Neural progenitor cell (in vitro differentiated cells): Measurements from ENCODE around the gene REXO1.

ENCODE experiments used
- CTCF ChIP-seq: fragments of 200-600 bp; sonication (generic); IDR thresholded peaks from 2 replicates; pipeline ENCODE4 v1.5.1; 2017; ENCODE audit warnings: antibody characterized with exemption, mild to moderate bottlenecking
- EZH2phosphoT487 ChIP-seq: fragments of 200-600 bp; sonication (generic); IDR thresholded peaks from 2 replicates; pipeline ENCODE4 v1.6.1; 2017; ENCODE audit warnings: antibody characterized with exemption

GRCh38 chr19:1777149-1777548, 71.1 kb downstream of the REXO1 start:
- TF ChIP-seq EZH2phosphoT487 (no peak), CTCF (no peak)
